OCI-LY3 (cell line): ENCODE measurements around the gene NCDN.

Source experiments
- H2AFZ ChIP-seq: fragments of 200-600, 300-600 bp; shearing (Covaris generic); 2 replicates; pipeline ENCODE4 v1.6.0; 2014; ENCODE audit warnings: antibody characterized with exemption, low read depth, low read length
- H3K27ac ChIP-seq: fragments of 200-600, 300-600 bp; sonication (generic); 2 replicates; pipeline ENCODE4 v1.5.1; 2014; ENCODE audit warnings: mild to moderate bottlenecking, low read length, moderate library complexity, mixed read lengths
- H3K27me3 ChIP-seq: fragments of 200-600, 300-600 bp; sonication (generic); 2 replicates; pipeline ENCODE4 v1.6.1; 2014; ENCODE audit warnings: low read depth, low read length, mixed read lengths
- H3K36me3 ChIP-seq: fragments of 200-600, 300-600 bp; sonication (generic); replicated peaks from 2 replicates; pipeline ENCODE3; 2014; ENCODE audit warnings: low read depth, low read length, mixed read lengths
- H3K4me1 ChIP-seq: fragments of 300-600, 200-600 bp; sonication (generic); 2 replicates; pipeline ENCODE4 v1.6.1; 2014; ENCODE audit warnings: low read length, mixed read lengths
- H3K4me2 ChIP-seq: fragments of 200-600, 300-600 bp; sonication (generic); 2 replicates; pipeline ENCODE4 v1.6.1; 2014; ENCODE audit warnings: low read length, mixed read lengths
- H3K4me3 ChIP-seq: fragments of 300-600, 200-600 bp; sonication (generic); 2 replicates; pipeline ENCODE4 v1.5.1; 2014; ENCODE audit warnings: antibody characterized with exemption, mild to moderate bottlenecking, low read length, moderate library complexity
- H3K79me2 ChIP-seq: fragments of 300-600, 200-600 bp; shearing (Covaris generic); 2 replicates; pipeline ENCODE4 v1.6.1; 2014; ENCODE audit warnings: mild to moderate bottlenecking, low read length, mixed read lengths
- H3K9ac ChIP-seq: fragments of 300-600, 200-600 bp; shearing (Covaris generic); 2 replicates; pipeline ENCODE4 v1.6.0; 2014; ENCODE audit warnings: mild to moderate bottlenecking, low read length, moderate library complexity
- H3K9me3 ChIP-seq: fragments of 200-600, 300-600 bp; shearing (Covaris generic); 2 replicates; pipeline ENCODE4 v1.6.1; 2014; ENCODE audit warnings: low read length, mixed read lengths; ENCODE audit not compliant: insufficient read depth
- H4K20me1 ChIP-seq: fragments of 200-600, 300-600 bp; sonication (generic); 2 replicates; pipeline ENCODE4 v1.6.1; 2016; ENCODE audit warnings: low read length, mixed read lengths; ENCODE audit not compliant: insufficient read depth
- EZH2phosphoT487 ChIP-seq: fragments of 200-600 bp; shearing (Covaris generic); IDR thresholded peaks from 2 replicates; pipeline ENCODE4 v1.6.1; 2018; ENCODE audit warnings: antibody characterized with exemption, mixed run types, low read depth
- TF ChIP-seq, protein P1 (sequence below): fragments of 200-600, 300-600 bp; sonication (generic); IDR thresholded peaks from 2 replicates; pipeline ENCODE4 v1.5.1; 2014; ENCODE audit warnings: antibody characterized with exemption, low read length, low read depth

The NCDN gene

GRCh38 chr1:35565742-35566133, 8.1 kb downstream of the NCDN start:
- no peak overlapping the region for H3K4me2 ChIP-seq
- peaks cover 5% of the 10 kb centered on the region for H3K4me1 ChIP-seq
- H3K27ac ChIP-seq, result no peak overlapping the region
- no peak overlapping the region for H3K9ac ChIP-seq
- no peaks in the 10 kb centered on the region for H3K27me3 ChIP-seq
- H3K36me3 ChIP-seq, result no peaks in the 10 kb centered on the region
- no peak for TF ChIP-seq EZH2phosphoT487
- TF ChIP-seq, protein P1, sequence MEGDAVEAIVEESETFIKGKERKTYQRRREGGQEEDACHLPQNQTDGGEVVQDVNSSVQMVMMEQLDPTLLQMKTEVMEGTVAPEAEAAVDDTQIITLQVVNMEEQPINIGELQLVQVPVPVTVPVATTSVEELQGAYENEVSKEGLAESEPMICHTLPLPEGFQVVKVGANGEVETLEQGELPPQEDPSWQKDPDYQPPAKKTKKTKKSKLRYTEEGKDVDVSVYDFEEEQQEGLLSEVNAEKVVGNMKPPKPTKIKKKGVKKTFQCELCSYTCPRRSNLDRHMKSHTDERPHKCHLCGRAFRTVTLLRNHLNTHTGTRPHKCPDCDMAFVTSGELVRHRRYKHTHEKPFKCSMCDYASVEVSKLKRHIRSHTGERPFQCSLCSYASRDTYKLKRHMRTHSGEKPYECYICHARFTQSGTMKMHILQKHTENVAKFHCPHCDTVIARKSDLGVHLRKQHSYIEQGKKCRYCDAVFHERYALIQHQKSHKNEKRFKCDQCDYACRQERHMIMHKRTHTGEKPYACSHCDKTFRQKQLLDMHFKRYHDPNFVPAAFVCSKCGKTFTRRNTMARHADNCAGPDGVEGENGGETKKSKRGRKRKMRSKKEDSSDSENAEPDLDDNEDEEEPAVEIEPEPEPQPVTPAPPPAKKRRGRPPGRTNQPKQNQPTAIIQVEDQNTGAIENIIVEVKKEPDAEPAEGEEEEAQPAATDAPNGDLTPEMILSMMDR, result no peak
- no peaks in the 10 kb centered on the region for H3K79me2 ChIP-seq
- no peak overlapping the region for H2AFZ ChIP-seq
- no peaks in the 10 kb centered on the region for H3K9me3 ChIP-seq
- H3K4me3 ChIP-seq, result no peak overlapping the region
- H4K20me1 ChIP-seq, result no peaks in the 10 kb centered on the region

GRCh38 chr1:35567947-35568558, 10.5 kb downstream of the NCDN start:
- H3K79me2 ChIP-seq, result no peaks in the 10 kb centered on the region
- no peak for TF ChIP-seq EZH2phosphoT487
- TF ChIP-seq, protein P1, result no peak
- H2AFZ ChIP-seq, result no peak overlapping the region
- no peak overlapping the region for H3K4me3 ChIP-seq
- no peaks in the 10 kb centered on the region for H4K20me1 ChIP-seq
- no peak overlapping the region for H3K27ac ChIP-seq
- no peaks in the 10 kb centered on the region for H3K36me3 ChIP-seq
- no peaks in the 10 kb centered on the region for H3K27me3 ChIP-seq
- H3K9me3 ChIP-seq, result no peaks in the 10 kb centered on the region
- H3K9ac ChIP-seq, result no peak overlapping the region
- peaks cover 5% of the 10 kb centered on the region for H3K4me1 ChIP-seq
- no peak overlapping the region for H3K4me2 ChIP-seq

GRCh38 chr1:35568975-35569395, 11.4 kb downstream of the NCDN start:
- Histone ChIP-seq H3K4me1 (peaks cover 5% of the 10 kb centered on the region), H3K27me3 (no peaks in the 10 kb centered on the region), H3K9ac (no peak overlapping the region), H3K79me2 (no peaks in the 10 kb centered on the region), H3K9me3 (no peaks in the 10 kb centered on the region), H3K27ac (no peak overlapping the region), H2AFZ (no peak overlapping the region), H3K4me2 (no peak overlapping the region), H3K4me3 (no peak overlapping the region), H4K20me1 (no peaks in the 10 kb centered on the region), H3K36me3 (no peaks in the 10 kb centered on the region)
- TF ChIP-seq EZH2phosphoT487, result no peak
- TF ChIP-seq, protein P1, result peak; percentile 79

- no peak overlapping the region for H3K4me2 ChIP-seq
Measured at GRCh38 chr1:35569936-35570335, 12.3 kb downstream of the NCDN start.

More at GRCh38 chr1:35569936-35570335, 12.3 kb downstream of the NCDN start:
- H3K27ac ChIP-seq, result no peak overlapping the region
- H2AFZ ChIP-seq, result no peak overlapping the region
- no peak overlapping the region for H3K9ac ChIP-seq
- no peaks in the 10 kb centered on the region for H4K20me1 ChIP-seq
- no peaks in the 10 kb centered on the region for H3K36me3 ChIP-seq
- H3K4me3 ChIP-seq, result no peak overlapping the region
- H3K9me3 ChIP-seq, result no peaks in the 10 kb centered on the region
- no peaks in the 10 kb centered on the region for H3K79me2 ChIP-seq
- H3K4me1 ChIP-seq, result peaks cover 5% of the 10 kb centered on the region
- H3K27me3 ChIP-seq, result no peaks in the 10 kb centered on the region
- no peak for TF ChIP-seq EZH2phosphoT487
- TF ChIP-seq, protein P1, result no peak
